GM12873 (cell line): ENCODE data around the gene APBA1.

Source experiments
- CTCF ChIP-seq: IDR thresholded peaks from 2 replicates; pipeline ENCODE4 v1.5.1; 2012; ENCODE audit warnings: low read depth, mild to moderate bottlenecking, moderate library complexity, low read length, control low read depth; ENCODE audit not compliant: insufficient read depth; ENCODE audit errors: missing control alignments

The APBA1 gene

DNA sequence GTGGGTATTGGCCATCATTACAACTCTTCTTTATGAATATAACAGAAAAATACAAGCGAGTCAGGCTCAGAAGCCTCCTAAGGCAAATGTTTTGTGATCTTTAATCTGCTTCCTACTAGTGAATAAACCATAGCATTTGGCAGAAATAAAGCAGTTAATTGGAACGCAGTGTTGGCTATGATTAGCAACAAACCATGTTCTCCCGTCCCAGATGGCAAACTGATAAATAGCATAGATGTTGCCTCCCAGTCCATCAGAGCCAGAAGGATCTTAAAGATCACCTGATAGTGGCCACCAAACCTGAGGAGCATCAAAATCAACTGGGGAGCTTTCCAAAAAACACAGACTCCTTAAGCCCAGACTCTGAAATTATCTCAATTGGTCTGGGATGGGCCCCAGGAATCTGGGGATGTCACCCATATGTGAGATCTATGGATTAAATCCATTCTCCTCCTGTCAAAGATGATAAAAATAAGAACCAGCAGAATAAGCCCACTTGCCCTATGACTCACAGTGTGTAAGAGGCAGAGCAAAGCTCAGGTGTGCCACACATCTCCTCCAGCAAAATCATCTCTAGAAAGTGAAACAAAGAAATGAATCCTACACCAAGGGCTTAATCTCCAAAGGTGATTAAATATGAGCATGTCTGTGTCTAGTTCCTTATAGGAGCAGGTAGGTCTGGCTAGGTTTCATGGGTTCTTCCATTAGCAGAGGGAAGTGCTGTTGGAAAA lies 50.3 kb downstream of the APBA1 start:
- no peak for TF ChIP-seq CTCF

DNA sequence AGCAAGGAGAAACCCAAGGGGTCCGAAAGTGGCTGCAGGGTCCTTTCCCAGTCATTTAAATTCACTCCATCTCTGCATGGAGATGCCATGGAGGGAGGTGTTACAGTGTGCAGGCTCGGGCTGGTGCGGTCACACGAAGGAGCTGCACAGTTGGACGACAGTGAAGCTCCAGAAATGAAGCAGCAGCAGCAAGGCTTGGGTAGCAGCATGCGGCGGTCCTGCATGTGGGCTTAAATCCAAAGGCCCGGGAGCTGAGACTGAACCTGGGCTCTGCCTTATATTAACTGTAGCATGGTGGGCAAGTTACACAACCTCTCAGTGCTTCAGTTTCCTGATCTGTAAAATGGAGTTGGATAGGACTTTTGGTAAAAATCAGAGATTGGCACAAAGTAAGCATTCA lies 51.4 kb downstream of the APBA1 start:
- TF ChIP-seq CTCF = no peak

- no peak for TF ChIP-seq CTCF
Measured at GRCh38 chr9:69619233-69619632, 52.9 kb downstream of the APBA1 start.

DNA sequence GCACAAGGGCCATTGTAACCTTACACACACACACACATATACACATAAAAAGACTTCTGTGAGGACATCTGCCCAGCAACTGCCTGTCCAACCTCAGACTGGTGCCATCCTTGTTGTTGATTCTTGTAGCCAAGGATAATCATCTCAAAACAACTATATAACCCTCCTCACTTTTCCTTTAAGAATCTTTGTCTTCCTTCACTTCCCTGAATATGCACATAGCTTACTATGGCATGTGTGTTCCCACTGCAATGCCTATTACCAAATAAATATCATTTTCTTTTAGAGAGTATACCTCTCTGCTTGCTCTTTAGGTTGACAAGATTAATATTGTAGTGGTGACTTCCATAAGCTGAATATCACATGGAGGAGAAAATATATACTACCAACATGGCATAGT lies 55.2 kb downstream of the APBA1 start:
- no peak for TF ChIP-seq CTCF

DNA sequence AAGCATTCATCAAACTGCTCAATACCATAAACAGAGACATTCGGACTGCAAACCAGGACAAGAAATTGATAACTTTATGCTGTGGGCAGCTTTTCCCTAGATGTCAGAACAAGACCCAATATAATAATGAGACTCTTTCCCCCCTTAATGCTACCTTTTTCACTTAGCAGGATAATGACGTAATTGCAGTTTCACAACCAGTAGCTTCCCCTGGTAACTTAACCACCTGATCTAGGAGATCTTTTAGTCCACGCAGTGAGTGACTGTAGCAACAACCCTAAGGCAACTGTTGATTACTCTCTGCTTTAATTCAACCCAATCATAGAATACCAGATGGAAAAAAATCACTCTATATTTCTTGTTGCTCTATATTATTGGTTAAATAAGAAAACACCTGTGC lies 56.3 kb downstream of the APBA1 start:
- no peak for TF ChIP-seq CTCF

GRCh38 chr9:69611221-69611620 lies 61.0 kb downstream of the APBA1 start:
- TF ChIP-seq CTCF = no peak

DNA sequence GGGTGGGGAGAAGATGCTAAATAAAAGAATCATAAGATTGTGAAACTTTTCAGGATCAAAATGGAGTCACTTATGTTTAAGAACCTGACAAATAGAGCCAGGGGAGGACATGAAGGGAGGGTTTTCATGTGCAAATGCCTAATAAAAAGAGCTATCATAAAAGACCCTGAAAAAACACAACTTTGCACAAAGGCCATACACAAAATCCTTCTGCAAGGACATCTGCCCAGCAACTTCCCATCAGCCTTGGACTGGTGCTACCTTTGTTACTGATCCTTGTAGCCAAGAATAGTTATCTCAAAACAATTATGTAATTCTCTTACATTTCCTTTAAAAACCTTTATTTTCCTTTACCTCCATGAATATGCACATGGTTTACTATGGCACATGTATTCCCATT lies 63.0 kb downstream of the APBA1 start:
- TF ChIP-seq CTCF = no peak
